ENCODE results near the gene FNBP1.

The FNBP1 gene

DNA sequence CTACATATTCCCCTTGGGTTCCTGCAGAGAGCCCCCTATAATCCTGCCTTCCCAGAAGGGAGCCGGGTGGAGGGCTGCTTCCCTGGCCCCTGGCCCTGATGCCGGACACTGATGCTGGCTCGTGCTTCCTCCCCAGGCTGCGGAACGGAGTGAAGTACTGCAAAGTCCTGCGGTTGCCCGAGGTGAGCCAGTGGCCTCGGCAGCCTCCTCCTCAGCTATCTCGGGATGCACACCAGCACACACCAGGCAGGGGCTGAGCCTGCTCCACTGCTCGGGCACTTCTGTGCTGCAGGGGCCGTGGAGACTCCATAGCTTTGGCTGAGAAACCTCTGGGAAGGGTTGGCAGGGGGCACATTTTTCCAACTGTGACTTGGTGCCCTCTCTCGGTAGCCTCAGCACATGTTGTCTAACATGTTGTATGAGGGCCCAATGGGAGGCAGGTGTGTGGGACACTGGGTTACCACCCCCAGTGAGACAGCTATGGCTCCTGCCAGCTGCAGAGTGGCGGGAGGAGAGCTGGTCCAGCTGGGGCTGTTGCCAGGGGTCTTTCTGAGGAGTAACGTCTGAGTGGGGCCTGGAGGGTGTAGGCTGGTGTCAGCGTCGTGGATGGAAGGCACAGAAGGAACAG is 169.3 kb downstream of the FNBP1 start:
- Histone ChIP-seq H3K36me3 (ENCODE audit: control insufficient read depth, insufficient read depth, low read length) (peaks cover 24% of the 10 kb centered on the region), H3K27me3 (ENCODE audit: control insufficient read depth, insufficient read depth, low read length) (no peaks in the 10 kb centered on the region), H3K4me3 (ENCODE audit: low read length) (no peak overlapping the region), H3K4me1 (ENCODE audit: control insufficient read depth, insufficient read depth, low read length) (no peaks in the 10 kb centered on the region), H3K9ac (ENCODE audit: low read length) (no peak overlapping the region), H3K27ac (ENCODE audit: low read depth, low read length) (no peak overlapping the region)

GRCh38 chr9:129871046-129871445 is 171.9 kb downstream of the FNBP1 start:
- Histone ChIP-seq H3K27me3 (ENCODE audit: control insufficient read depth, insufficient read depth, low read length) (no peaks in the 10 kb centered on the region), H3K27ac (ENCODE audit: low read depth, low read length) (no peak overlapping the region), H3K4me3 (ENCODE audit: low read length) (no peak overlapping the region), H3K36me3 (ENCODE audit: control insufficient read depth, insufficient read depth, low read length) (peaks cover 20% of the 10 kb centered on the region), H3K9ac (ENCODE audit: low read length) (no peak overlapping the region), H3K4me1 (ENCODE audit: control insufficient read depth, insufficient read depth, low read length) (no peaks in the 10 kb centered on the region)

GRCh38 chr9:129869585-129870501 is 173.1 kb downstream of the FNBP1 start:
- Histone ChIP-seq H3K27me3 (ENCODE audit: control insufficient read depth, insufficient read depth, low read length) (no peaks in the 10 kb centered on the region), H3K27ac (ENCODE audit: low read depth, low read length) (no peak overlapping the region), H3K4me1 (ENCODE audit: control insufficient read depth, insufficient read depth, low read length) (no peaks in the 10 kb centered on the region), H3K4me3 (ENCODE audit: low read length) (no peak overlapping the region), H3K36me3 (ENCODE audit: control insufficient read depth, insufficient read depth, low read length) (peaks cover 13% of the 10 kb centered on the region), H3K9ac (ENCODE audit: low read length) (no peak overlapping the region)

DNA sequence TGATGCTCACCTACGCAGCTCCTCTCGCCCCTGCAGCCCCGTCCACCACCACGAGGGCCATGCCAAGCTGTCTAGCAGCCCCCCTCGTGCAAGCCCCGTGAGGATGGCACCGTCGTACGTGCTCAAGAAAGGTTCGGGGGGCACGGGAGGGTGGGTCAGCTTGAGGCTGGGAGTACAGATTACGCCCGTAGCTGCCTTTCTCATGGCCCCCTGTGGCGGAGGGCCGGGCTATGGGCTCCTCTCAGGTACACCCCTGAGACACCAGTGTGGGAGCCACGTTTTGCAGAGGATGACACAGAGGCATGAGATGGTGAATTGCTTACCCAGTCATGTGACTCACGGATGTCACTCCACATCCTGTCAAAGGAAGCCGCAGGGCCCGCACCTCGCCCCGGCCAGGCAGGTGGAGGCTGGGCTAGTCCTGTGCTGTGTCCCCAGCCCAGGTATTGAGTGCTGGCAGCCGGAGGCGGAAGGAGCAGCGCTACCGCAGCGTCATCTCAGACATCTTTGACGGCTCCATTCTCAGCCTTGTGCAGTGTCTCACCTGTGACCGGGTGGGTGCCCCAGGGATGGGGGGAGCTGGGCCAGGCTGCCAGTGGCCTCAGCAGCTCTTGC is 174.0 kb downstream of the FNBP1 start:
- no peaks in the 10 kb centered on the region for H3K4me1 ChIP-seq (ENCODE audit: control insufficient read depth, insufficient read depth, low read length)
- no peaks in the 10 kb centered on the region for H3K27me3 ChIP-seq (ENCODE audit: control insufficient read depth, insufficient read depth, low read length)
- peaks cover 10% of the 10 kb centered on the region for H3K36me3 ChIP-seq (ENCODE audit: control insufficient read depth, insufficient read depth, low read length)
- H3K4me3 ChIP-seq (ENCODE audit: low read length): no peak overlapping the region
- H3K27ac ChIP-seq (ENCODE audit: low read depth, low read length): no peak overlapping the region
- H3K9ac ChIP-seq (ENCODE audit: low read length): no peak overlapping the region

GRCh38 chr9:129868023-129868871 is 174.7 kb downstream of the FNBP1 start:
- Histone ChIP-seq H3K36me3 (ENCODE audit: control insufficient read depth, insufficient read depth, low read length) (peaks cover 12% of the 10 kb centered on the region), H3K4me1 (ENCODE audit: control insufficient read depth, insufficient read depth, low read length) (no peaks in the 10 kb centered on the region), H3K27ac (ENCODE audit: low read depth, low read length) (no peak overlapping the region)

DNA sequence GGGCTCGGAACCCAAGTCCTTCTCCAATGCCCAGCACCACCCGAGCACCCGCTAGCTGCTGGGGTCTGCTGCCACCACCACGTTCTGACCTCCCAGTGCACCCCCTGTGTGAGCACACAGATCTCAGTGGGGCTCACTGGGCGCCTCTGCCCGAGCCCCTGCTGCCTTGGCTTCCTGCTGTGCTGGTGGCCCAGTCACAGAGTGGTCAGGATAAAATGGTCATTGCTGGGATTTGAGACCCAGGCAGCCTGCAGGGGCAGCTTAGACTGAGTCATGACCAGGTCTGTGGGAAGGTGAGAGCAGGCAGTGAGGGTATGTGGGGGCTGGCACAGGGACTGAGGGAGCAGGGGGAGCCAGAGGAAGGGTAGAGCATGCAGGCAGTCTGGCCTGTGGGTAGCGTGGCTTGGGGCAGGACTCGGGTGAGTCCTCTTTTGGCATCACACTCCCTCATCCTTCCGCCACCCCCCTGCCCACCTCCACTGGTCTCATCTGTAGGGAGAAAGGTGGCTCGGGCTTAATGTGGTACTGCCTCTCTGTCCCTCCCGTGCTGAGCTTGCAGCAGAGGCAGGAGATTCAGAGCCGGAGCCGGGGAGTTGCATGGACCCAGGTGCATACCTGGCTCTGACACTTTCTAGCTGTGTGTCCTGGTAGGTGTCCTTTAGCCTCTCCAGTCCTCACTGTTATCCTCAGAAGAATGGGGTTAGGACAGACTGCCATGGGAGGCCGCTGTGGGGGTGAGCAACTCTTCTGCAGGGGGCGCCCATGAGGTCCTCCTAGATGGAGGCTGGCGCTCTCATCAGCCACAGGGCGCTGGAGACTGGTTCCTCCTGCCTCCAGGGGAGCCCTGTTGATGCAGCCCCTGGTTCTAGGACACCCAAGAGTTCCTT is 175.6 kb downstream of the FNBP1 start:
- H3K4me3 ChIP-seq (ENCODE audit: low read length): no peak overlapping the region
- H3K27ac ChIP-seq (ENCODE audit: low read depth, low read length): no peak overlapping the region
- no peaks in the 10 kb centered on the region for H3K27me3 ChIP-seq (ENCODE audit: control insufficient read depth, insufficient read depth, low read length)
- H3K4me1 ChIP-seq (ENCODE audit: control insufficient read depth, insufficient read depth, low read length): no peaks in the 10 kb centered on the region
- peaks cover 15% of the 10 kb centered on the region for H3K36me3 ChIP-seq (ENCODE audit: control insufficient read depth, insufficient read depth, low read length)
- H3K9ac ChIP-seq (ENCODE audit: low read length): no peak overlapping the region

More at GRCh38 chr9:129868023-129868871, 174.7 kb downstream of the FNBP1 start:
- no peaks in the 10 kb centered on the region for H3K27me3 ChIP-seq (ENCODE audit: control insufficient read depth, insufficient read depth, low read length)
- H3K4me3 ChIP-seq (ENCODE audit: low read length): no peak overlapping the region
- no peak overlapping the region for H3K9ac ChIP-seq (ENCODE audit: low read length)

DNA sequence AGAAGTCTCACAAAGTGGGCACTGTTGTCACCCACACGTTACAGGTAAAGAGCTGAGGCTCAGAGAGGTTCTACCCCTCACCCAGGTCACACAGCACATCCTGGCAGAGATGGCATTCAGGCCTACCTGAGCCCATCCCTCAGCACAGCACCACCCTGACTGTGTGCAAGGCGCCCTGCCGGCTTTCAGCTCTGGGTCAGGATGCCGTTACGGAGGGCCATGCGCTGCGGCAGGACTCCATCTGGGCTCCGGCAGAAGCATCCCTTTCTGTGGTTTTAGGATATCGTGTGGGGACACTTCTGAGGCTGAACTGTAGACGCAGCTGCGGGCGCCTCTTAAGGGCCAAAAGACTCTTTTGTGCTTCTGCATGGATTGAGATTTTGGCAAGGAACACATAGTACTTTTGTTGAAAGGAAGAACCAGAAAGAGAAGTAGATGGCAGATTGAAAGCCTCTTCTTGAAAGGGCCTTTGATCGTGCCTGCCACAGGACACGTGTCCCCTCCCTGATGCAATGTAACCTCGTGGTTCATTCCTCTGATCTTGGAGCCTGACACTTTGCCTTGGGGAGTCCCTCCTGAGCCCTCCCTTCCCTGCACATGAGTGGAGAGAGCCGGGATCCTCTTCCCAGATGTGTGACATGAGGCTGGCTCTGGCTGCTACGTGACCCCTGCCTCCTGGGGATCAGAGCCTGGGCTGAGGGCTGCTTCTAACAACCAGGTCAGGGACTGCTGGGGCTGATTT is 176.4 kb downstream of the FNBP1 start:
- H3K4me3 ChIP-seq (ENCODE audit: low read length): no peak overlapping the region
- peaks cover 20% of the 10 kb centered on the region for H3K36me3 ChIP-seq (ENCODE audit: control insufficient read depth, insufficient read depth, low read length)
- H3K27ac ChIP-seq (ENCODE audit: low read depth, low read length): no peak overlapping the region
- no peaks in the 10 kb centered on the region for H3K4me1 ChIP-seq (ENCODE audit: control insufficient read depth, insufficient read depth, low read length)
- no peak overlapping the region for H3K9ac ChIP-seq (ENCODE audit: low read length)
- H3K27me3 ChIP-seq (ENCODE audit: control insufficient read depth, insufficient read depth, low read length): no peaks in the 10 kb centered on the region

- no peaks in the 10 kb centered on the region for H3K4me1 ChIP-seq (ENCODE audit: control insufficient read depth, insufficient read depth, low read length)
- no peak overlapping the region for H3K9ac ChIP-seq (ENCODE audit: low read length)
- no peak overlapping the region for H3K27ac ChIP-seq (ENCODE audit: low read depth, low read length)
- peaks cover 27% of the 10 kb centered on the region for H3K36me3 ChIP-seq (ENCODE audit: control insufficient read depth, insufficient read depth, low read length)
- H3K27me3 ChIP-seq (ENCODE audit: control insufficient read depth, insufficient read depth, low read length): no peaks in the 10 kb centered on the region
- no peak overlapping the region for H3K4me3 ChIP-seq (ENCODE audit: low read length)
Observed at GRCh38 chr9:129865668-129866320, 177.2 kb downstream of the FNBP1 start.

DNA sequence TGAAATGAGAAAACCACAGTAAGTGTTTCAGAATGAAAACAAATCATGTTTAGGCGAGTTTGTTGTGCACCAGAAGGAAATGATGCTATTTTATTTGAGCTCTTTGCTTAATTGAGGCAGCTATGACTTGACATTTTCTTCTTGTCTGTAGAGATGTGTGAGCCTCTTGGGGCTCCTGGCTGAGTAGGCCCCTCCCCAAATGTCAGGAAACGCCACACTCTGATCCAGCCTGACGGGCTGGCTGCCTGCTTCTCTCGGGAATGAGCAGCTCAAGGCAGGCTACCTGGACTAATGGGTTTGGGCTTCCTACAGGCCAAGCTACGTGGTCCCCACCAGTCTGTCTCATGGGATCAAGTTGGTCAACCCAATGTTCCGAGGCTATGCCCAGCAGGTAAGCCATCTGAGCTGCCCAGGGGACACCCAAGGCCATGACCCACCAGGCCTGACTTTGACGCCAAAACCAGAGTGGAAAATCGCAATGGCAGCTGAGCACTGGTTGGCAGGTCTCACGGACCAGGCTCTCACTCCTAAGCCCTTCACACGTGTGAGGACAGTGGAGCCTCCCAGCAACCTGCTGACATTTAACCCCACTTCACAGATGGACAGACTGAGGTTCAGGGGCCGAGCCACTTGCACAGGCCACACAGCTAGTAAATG is 177.9 kb downstream of the FNBP1 start:
- H3K27ac ChIP-seq (ENCODE audit: low read depth, low read length): no peak overlapping the region
- no peak overlapping the region for H3K4me3 ChIP-seq (ENCODE audit: low read length)
- no peaks in the 10 kb centered on the region for H3K4me1 ChIP-seq (ENCODE audit: control insufficient read depth, insufficient read depth, low read length)
- no peak overlapping the region for H3K9ac ChIP-seq (ENCODE audit: low read length)
- peaks cover 27% of the 10 kb centered on the region for H3K36me3 ChIP-seq (ENCODE audit: control insufficient read depth, insufficient read depth, low read length)
- H3K27me3 ChIP-seq (ENCODE audit: control insufficient read depth, insufficient read depth, low read length): no peaks in the 10 kb centered on the region

- H3K4me1 ChIP-seq (ENCODE audit: control insufficient read depth, insufficient read depth, low read length): no peaks in the 10 kb centered on the region
- no peaks in the 10 kb centered on the region for H3K27me3 ChIP-seq (ENCODE audit: control insufficient read depth, insufficient read depth, low read length)
- H3K36me3 ChIP-seq (ENCODE audit: control insufficient read depth, insufficient read depth, low read length): peaks cover 32% of the 10 kb centered on the region
- no peak overlapping the region for H3K27ac ChIP-seq (ENCODE audit: low read depth, low read length)
- H3K4me3 ChIP-seq (ENCODE audit: low read length): no peak overlapping the region
- H3K9ac ChIP-seq (ENCODE audit: low read length): no peak overlapping the region
Observed at GRCh38 chr9:129863059-129863690, 179.8 kb downstream of the FNBP1 start.
